Measurements from ENCODE around the gene RACGAP1.
A peak's percentile ranks its signal among the peaks of the same experiment; 100 is the strongest.

The RACGAP1 gene

DNA sequence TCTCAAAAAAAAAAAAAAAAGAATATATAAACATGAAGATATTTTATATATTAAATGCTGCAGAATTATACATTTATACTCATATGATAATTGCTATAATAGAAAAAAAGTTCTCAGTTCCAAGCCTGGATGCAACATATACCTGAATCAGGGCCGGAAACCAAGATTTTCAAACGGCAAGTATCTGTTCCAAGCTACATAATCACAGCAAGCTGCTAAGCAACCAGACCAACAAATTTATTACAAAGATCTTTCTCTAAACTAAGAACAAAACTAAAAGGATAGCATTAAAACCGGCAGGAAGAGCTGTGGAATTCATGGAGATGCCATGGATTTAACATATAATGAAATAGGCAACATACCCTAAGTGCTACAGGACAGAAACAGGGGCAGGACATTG, 7.1 kb downstream of the RACGAP1 start:
- Histone ChIP-seq H3K36me3 (ENCODE audit: insufficient read depth) (peaks cover 18% of the 10 kb centered on the region; the same call in 1 of the 2 replicates), H3K27ac (no peak overlapping the region)

DNA sequence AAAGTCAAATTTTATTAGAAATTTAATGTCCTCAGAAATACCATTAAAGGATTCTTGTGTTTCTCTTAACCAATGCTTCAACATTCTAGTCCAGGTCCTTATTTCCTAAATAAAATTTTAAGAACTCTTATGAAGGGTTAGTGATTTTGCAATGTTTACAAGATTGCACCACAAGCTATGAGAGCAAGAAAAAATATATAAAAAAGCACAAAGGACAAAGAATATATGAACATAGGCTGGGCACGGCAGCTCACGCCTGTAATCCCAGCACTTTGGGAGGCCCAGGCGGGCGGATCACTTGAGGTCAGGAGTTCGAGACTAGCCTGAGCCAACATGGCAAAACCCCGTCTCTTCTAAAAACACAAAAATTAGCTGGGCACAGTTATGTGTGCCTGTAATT, 7.7 kb downstream of the RACGAP1 start:
- Histone ChIP-seq H3K27me3 (ENCODE audit: insufficient read depth, low read depth) (no peaks in the 10 kb centered on the region), H4K20me1 (ENCODE audit: insufficient read depth) (peaks cover 9% of the 10 kb centered on the region), H3K4me3 (IDR thresholded peaks at IDR 0.05; ENCODE audit: insufficient read depth, low read depth, low read length) (no peak overlapping the region), H3K4me2 (no peak overlapping the region), H3K79me2 (ENCODE audit: insufficient read depth, low read depth) (peaks cover 94% of the 10 kb centered on the region), H3K9ac (no peak overlapping the region), H3K36me3 (ENCODE audit: insufficient read depth) (peaks cover 16% of the 10 kb centered on the region; the same call in 1 of the 2 replicates), H2AFZ (ENCODE audit: low read depth) (no peak overlapping the region), H3K27ac (no peak overlapping the region), H3K4me1 (ENCODE audit: low read depth, poor library complexity, severe bottlenecking) (peaks cover 56% of the 10 kb centered on the region)
- TF ChIP-seq, protein P1, sequence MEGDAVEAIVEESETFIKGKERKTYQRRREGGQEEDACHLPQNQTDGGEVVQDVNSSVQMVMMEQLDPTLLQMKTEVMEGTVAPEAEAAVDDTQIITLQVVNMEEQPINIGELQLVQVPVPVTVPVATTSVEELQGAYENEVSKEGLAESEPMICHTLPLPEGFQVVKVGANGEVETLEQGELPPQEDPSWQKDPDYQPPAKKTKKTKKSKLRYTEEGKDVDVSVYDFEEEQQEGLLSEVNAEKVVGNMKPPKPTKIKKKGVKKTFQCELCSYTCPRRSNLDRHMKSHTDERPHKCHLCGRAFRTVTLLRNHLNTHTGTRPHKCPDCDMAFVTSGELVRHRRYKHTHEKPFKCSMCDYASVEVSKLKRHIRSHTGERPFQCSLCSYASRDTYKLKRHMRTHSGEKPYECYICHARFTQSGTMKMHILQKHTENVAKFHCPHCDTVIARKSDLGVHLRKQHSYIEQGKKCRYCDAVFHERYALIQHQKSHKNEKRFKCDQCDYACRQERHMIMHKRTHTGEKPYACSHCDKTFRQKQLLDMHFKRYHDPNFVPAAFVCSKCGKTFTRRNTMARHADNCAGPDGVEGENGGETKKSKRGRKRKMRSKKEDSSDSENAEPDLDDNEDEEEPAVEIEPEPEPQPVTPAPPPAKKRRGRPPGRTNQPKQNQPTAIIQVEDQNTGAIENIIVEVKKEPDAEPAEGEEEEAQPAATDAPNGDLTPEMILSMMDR (conservative IDR thresholded peaks at IDR 0.05; ENCODE audit: low read depth, low read length): no peak

More for the DNA sequence above, 7.1 kb downstream of the RACGAP1 start:
- H3K9ac ChIP-seq: no peak overlapping the region
- peaks cover 9% of the 10 kb centered on the region for H4K20me1 ChIP-seq (ENCODE audit: insufficient read depth)
- H3K27me3 ChIP-seq (ENCODE audit: insufficient read depth, low read depth): no peaks in the 10 kb centered on the region
- no peak overlapping the region for H2AFZ ChIP-seq (ENCODE audit: low read depth)
- H3K4me1 ChIP-seq (ENCODE audit: low read depth, poor library complexity, severe bottlenecking): peaks cover 59% of the 10 kb centered on the region
- TF ChIP-seq, protein P1 (conservative IDR thresholded peaks at IDR 0.05; ENCODE audit: low read depth, low read length): no peak
- H3K4me3 ChIP-seq (IDR thresholded peaks at IDR 0.05; ENCODE audit: insufficient read depth, low read depth, low read length): no peak overlapping the region
- no peak overlapping the region for H3K4me2 ChIP-seq
- peaks cover 95% of the 10 kb centered on the region for H3K79me2 ChIP-seq (ENCODE audit: insufficient read depth, low read depth)

DNA sequence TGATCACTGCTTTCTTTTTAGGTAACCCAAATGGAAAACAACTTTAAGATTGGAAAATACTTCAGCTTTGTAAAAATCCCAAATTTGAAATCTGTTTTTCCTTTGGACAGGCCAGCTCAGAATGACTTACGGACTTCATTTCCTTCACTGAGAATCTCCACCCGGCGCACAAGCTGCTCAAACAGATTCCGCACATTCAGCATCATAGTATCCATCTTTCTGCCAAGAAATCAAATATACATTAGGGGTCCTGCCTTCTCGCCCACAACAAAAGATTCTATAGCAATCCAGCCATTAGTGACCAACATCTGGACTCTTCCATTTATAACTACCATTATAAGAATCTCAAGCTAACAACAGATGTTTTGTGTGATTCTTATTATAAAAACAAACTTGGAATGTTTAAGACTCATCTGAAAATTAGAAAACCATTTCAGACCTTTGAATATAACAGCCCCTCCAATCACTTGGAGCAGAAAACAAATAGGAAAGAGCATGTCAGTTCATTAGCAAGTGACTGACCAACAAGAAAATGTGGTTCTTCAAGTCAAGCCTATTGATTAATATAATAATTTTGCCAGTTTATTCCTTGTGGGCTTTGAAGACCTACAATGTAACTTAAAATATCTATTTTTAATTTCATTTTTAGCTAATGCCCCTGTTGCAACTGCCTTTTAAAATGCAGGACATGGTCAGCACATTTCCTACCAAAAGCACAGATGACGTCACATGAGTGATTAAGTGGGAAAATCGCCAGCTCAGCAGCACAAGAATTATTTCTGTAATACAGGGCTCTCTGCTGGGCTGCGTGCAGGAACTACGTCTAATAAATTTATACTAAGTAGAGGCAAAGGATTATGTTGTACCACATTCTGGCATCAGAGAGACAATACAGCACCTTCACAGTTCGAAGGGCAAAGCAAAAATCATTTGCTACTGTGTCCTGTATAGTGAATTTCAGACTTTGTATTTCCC, 8.5 kb downstream of the RACGAP1 start:
- H3K79me2 ChIP-seq (ENCODE audit: insufficient read depth, low read depth): peaks cover 89% of the 10 kb centered on the region
- peaks cover 52% of the 10 kb centered on the region for H3K4me1 ChIP-seq (ENCODE audit: low read depth, poor library complexity, severe bottlenecking)
- TF ChIP-seq, protein P1 (conservative IDR thresholded peaks at IDR 0.05; ENCODE audit: low read depth, low read length): no peak
- H3K27me3 ChIP-seq (ENCODE audit: insufficient read depth, low read depth): no peaks in the 10 kb centered on the region
- peaks cover 16% of the 10 kb centered on the region; the same call in 1 of the 2 replicates for H3K36me3 ChIP-seq (ENCODE audit: insufficient read depth)
- H3K9ac ChIP-seq: no peak overlapping the region
- peaks cover 9% of the 10 kb centered on the region for H4K20me1 ChIP-seq (ENCODE audit: insufficient read depth)
- H3K4me3 ChIP-seq (IDR thresholded peaks at IDR 0.05; ENCODE audit: insufficient read depth, low read depth, low read length): no peak overlapping the region
- no peak overlapping the region for H3K27ac ChIP-seq
- no peak overlapping the region for H3K4me2 ChIP-seq
- H2AFZ ChIP-seq (ENCODE audit: low read depth): no peak overlapping the region

DNA sequence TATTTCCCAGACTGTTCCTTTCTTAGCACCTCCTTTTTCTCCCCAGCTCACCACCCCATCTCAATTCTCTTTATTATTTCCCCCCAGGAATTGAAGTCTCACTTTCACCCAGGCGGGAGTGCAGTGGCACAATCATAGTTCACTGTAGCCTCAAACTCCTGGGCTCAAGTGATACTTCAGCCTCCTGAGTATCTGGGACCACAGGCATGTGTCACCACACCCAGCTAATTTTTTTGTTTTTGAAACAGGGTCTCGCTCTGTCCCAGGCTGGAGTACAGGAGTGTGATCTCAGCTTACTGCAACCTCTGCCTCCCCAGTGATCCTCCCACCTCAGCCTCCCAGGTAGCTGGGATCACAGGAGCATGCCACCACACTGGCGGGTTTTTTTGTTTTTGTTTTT, 11.0 kb downstream of the RACGAP1 start:
- Histone ChIP-seq H3K79me2 (ENCODE audit: insufficient read depth, low read depth) (peaks cover 81% of the 10 kb centered on the region), H3K27ac (peak overlapping the region; percentile 16; the same call in 1 of the 2 replicates), H3K4me1 (ENCODE audit: low read depth, poor library complexity, severe bottlenecking) (peaks cover 55% of the 10 kb centered on the region), H3K27me3 (ENCODE audit: insufficient read depth, low read depth) (no peaks in the 10 kb centered on the region), H2AFZ (ENCODE audit: low read depth) (no peak overlapping the region), H3K4me3 (IDR thresholded peaks at IDR 0.05; ENCODE audit: insufficient read depth, low read depth, low read length) (no peak overlapping the region), H3K4me2 (peak overlapping the region; percentile 34; the same call in 1 of the 2 replicates), H3K36me3 (ENCODE audit: insufficient read depth) (peaks cover 16% of the 10 kb centered on the region; the same call in 1 of the 2 replicates), H4K20me1 (ENCODE audit: insufficient read depth) (peaks cover 9% of the 10 kb centered on the region), H3K9ac (no peak overlapping the region)
- TF ChIP-seq, protein P1 (conservative IDR thresholded peaks at IDR 0.05; ENCODE audit: low read depth, low read length): no peak

Data from KMS-11 (cell line).